CD4-positive, alpha-beta T cell treated with Interleukin-15 for 4 hours (primary cell): Measurements from ENCODE around the gene SHCBP1.
"Not testable (repeated sequence)": the region's sequence is repeated elsewhere in the genome, so short reads cannot be mapped to it uniquely, and the experiment has no call there.

Experiments
- DNase-seq: peaks from one replicate; pipeline ENCODE4 v3.0.0-alpha.2; 2020; ENCODE audit warnings: low spot score

Gene SHCBP1

GRCh38 chr16:46621006-46621933 is at the start of gene SHCBP1:
TSS of gene SHCBP1 (minus strand) at chr16:46621379. CDS start at chr16:46621359, 20 bp downstream.
- DNase-seq: peak; percentile 60

DNA sequence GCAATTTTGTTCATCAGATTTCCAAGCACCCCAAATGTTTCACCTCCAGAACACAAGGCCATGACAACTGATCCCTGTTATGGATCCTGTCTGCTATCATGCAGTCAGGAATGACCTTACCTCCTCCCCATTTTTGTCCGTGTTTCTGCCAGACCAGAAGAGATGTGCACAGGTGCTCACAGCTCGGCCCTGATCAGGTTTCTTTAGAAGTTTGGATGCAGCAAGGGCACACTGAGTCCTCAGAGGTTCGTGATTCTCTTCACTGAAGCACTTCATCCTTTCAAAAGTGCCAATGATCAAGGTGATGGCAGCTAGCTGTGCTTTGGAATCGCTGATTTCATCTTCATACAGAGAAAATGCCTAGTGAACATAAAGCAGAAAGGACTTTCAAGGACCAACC is 40.9 kb upstream of the SHCBP1 start:
- no peak for DNase-seq

GRCh38 chr16:46658925-46659324 is 37.7 kb upstream of the SHCBP1 start:
- DNase-seq: peak; percentile 20

DNA sequence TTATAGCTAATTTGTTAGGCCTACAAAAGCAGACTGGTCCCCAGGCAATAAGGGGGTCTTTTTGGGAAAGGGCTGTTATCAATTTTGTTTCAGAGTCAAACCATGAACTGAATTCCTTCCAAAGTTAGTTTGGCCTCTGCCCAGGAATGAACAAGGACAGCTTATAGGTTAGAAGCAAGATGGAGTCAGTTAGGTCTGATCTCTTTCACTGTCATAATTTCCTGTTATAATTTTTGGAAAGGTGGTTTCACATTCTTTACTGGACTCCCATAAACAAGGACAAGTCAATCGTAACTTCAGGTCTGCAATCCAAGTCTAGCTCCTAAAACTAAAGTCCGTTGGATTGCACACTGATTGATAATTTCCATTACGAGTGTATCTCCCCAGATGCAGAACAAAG is 30.1 kb upstream of the SHCBP1 start:
- DNase-seq: no peak

DNA sequence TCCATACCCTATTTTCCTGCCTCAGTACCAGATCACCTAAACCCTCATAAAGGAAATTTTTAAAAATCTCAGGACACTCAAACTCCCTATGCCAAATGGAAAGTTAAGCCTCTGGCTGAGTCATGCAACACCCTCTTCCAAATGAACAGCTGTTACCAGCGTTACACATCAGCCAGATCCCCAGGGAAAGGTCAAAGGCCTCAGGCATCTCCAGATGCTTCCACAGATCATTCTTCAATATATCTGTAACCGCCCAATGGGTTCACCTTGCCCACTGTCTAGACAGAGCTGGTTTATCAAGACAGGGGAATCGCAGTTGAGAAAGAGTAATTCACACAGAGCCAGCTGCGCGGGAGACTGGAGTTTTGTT is 29.1 kb upstream of the SHCBP1 start:
- no peak for DNase-seq

DNA sequence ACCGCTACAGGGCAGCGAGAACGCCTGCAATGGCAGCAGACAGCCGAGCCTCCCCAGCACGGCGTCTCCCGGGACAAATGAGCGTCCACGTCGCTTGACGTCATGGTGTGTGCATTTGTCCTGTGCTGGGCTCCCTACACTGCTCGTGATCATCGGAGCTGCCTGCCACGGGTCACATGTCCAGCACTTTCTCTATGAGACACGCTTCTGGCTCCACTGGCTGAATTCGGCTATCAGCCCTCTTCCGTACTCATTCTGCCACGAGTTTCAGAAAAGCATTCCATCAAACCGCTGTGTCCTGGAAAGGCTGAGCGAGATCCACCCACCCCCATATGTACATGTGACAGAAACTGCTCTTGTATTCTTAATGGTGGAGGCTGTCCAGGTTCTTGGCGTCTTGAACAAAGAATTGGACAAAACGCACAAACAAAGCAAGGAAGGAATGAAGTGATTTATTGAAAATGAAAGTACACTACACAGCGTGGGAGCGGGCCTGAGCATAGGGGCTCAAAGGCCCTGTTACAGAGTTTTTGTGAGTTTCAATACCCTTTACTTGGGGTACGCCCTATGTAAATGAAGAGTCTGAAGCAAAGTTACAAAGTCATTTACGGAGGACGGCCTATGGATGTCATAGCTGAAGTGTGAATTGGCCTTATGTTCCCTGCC is 28.5 kb upstream of the SHCBP1 start:
- no peak for DNase-seq

GRCh38 chr16:46648656-46649055 is 27.5 kb upstream of the SHCBP1 start:
- no peak for DNase-seq

GRCh38 chr16:46638947-46639925 is 18.1 kb upstream of the SHCBP1 start:
- no peak for DNase-seq

DNA sequence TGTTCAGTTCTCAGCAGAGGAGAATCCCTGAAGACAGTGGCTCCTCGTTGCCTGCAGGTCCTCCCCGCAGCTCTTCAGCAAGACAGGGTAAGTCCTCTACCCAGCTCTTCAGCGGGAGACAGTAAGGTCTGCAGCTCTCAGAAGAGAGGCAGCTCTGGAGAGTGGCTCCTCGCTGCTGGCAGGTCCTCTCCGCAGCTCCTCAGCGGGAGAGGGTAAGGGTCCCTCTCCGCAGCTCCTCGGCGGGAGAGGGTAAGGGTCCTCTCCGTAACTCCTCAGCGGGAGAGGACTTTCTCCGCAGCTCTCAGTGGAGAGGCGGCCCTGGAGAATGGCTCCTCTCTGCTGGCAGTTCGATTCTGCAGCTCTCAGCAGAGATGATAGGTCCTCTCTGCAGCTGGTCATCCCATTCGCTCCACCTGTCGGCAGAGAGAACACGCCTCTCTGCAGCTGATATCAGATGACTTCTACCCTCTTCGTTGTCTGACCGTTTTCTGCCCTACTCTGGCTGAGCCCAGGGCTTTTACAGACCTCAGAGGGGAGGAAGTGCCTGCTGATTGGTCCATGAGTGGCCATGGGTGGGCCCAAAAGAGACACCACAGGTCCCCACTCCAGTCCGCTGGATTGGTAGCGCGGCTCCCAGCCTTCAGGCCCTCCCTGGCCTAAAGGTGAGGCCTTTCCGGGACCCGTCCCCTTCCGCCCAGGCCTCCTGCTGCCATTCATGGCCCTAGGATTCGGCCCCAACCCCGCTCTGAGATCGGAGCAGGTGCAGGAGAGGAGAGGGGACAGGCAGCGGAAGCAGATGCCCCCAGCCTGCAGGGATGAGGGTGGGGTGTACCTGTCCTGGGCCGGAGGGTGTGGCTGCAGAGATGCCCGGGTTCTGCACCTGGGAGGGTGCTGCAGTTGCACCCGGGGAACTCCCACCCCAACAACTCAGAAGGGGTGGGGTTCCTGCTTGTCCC is 11.9 kb upstream of the SHCBP1 start:
- DNase-seq: no peak

GRCh38 chr16:46629331-46630219 is 8.4 kb upstream of the SHCBP1 start:
- no peak for DNase-seq

DNA sequence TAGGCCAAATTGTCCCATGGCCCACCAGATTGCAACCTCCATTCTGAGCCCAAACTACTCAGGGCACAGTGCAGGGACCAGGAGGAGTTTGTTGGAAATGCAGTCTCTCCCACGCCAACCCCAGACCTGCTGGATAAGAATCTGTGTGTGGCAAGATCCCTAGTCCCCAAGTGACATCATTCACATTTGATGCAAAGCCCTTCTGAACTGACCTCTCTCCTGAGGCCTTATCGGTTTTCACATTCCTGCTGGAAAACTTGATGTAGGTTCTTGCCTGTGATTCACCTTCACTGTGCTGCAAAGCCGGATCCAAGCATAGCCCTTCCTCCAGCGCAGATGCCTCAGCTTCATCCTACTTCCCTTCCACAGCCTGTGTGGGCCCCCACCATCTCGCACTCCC is 6.6 kb upstream of the SHCBP1 start:
- no peak for DNase-seq

DNA sequence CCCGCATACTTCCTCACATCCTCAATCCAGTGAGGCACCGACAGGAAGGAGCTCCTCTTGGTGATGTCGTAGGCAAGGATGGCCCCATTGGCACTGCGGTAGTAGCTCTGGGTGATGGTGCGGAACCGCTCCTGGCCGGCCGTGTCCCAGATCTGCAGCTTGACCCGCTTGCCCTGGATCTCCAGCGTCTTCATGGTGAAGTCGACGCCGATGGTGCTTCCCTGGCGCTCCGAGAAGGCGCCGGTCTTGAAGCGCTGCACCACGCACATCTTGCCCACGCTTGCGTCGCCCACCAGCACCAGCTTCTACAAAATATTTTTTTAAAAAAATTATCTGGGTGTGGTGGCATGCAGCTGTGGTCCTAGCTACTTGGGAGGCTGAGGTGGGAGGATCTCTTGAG is 5.5 kb upstream of the SHCBP1 start:
- DNase-seq: not testable (repeated sequence)

- not testable (repeated sequence) for DNase-seq
Measured at GRCh38 chr16:46624862-46625261, 3.7 kb upstream of the SHCBP1 start.

GRCh38 chr16:46623707-46624106 is 2.5 kb upstream of the SHCBP1 start:
- not testable (repeated sequence) for DNase-seq

DNA sequence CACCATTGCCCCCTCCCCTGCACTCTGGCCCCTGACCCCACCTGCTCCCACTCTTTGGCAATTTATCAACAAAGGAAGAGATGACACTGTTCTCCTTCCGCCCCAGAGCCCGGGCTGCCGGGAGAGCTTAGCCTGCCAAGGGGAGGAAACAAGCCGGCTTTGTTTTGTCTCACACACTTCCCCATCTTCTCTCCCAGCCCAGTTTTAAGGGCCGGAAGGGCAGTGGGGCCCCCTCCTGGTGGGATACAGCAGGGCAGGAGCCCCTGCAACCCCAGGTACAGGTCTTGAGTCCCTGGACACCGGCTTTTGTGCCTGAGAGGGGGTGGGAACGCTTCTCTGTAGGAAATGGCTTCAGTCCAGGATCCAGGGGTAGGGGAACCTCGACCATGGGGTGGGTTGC is 2.1 kb upstream of the SHCBP1 start:
- not testable (repeated sequence) for DNase-seq

DNA sequence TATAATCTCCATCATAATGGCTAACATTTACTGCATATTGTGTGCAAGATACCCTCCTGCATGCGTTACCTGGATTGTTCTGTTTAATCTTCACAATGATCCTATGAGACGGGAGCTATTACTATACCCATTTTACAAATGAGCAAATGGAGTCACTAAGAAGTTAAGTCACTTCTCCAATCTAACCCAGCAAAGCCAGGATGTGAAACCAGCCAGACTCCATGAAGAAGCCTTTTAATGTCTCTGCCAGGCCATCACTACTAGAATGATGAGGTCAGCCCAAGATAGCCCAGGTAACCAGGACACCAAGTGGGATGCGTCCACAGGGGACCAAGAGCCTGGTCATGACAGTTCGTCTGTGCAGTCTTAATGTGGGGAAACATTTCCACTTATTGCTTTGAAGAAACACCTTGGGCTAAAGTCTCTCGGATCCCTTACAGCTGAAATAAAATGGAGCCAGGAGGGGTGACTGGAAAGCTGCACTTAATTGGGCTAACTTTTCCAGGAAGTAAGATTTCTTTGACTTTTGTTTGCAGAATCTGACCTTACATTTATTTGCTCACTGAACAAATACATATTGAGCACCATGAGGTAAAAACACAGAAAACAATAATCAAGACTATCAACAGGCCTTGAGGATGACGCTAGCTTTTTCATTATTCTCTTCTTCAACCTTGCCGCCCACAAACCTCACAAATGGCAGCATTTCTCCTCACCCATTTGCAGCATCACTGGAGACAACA is 926 bp upstream of the SHCBP1 start:
- no peak for DNase-seq

DNA sequence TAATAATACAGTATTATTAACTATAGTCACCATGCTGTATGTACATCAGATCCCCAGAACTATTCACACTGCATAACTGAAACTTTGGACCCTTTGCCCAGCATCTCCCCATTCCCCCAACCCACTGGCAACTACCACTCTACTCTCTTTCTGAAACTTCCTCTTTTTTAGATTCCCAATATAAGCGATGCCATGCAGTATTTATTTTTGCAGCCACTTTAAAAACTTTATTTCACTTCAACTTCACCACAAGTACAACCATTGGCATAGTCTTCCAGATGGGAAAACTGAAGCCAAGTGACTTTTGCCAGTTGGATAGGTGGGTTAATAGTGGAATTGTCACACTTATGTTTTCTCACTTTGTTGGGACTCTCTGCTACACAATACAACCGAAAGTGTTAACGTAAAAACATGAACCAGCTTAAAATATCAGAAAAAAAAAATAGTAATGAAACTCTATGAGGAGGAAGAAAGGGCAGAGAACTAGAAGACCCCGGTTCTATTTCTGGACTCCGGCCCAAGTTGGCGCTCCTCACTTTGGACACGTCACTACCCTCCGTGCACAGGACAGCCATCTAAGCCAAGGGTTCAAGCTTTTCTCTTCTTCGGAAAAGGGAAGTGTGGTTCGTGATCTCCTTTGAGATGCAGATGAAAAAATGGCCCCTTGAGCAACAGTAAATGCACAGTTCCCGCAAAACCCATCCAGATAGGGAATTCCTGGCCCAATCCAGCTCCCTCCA is 743 bp downstream of the SHCBP1 start:
- DNase-seq: no peak

DNA sequence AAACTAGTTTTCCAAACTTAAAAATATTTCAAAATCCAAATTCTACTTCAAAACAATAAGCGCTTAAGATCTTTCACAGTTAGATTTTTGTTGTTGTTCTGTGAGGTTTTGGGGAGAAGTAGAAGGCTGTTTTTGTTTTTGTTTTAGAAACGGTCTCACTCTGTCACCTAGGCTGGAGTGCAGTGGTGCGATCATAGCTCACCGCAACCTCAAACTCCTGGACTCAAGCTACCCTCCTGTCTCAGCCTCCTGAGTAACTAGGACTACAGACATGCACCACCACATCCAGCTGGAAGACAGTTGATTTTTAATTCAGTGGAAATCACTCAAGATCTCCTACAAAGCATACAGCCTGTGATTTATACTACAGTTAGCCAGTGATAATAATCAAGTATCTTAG is 2.7 kb downstream of the SHCBP1 start:
- DNase-seq: no peak

DNA sequence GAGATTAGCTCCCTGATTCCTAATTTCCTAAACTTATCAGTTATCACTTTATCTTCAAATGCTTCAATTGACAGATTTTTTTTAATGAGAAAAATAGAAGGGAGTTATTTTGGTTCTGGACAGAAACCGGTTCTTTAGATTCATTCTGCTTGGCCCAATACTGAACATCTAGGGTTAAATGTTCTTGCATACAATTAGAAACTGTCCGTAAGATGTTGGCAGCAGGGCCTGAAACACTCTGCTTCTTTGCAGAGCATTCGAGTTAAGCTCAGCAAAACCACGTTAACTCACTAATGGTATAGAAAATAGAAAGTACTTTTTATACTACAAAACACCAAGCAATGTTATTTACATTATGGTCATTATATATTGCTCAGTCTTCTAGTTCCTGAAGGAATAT is 7.2 kb downstream of the SHCBP1 start:
- no peak for DNase-seq
